Activated naive CD4-positive, alpha-beta T cell treated with anti-CD3 and anti-CD28 coated beads, Interleukin-2, amount 10 ng/mL, durations not matched to agents 7 days and 5 days (primary cell): ENCODE data around the gene PFKL.

Source experiments
- CTCF ChIA-PET: fragments of 350-600 bp; sonication (Branson Sonifier 250); formaldehyde crosslinking; loops from one replicate; lab custom pipeline; 2021; ENCODE audit warnings: antibody characterized with exemption; lab: Charles Lee
- DNase-seq: peaks from one replicate; pipeline ENCODE4 v3.0.0-alpha.2; 2020
- H3K27ac Mint-ChIP-seq: one replicate; pipeline ENCODE4 v1.8.0; 2021; ENCODE audit warnings: mild to moderate bottlenecking, moderate library complexity, mixed read lengths
- H3K27me3 Mint-ChIP-seq: one replicate; pipeline ENCODE4 v1.8.0; 2021; ENCODE audit warnings: mild to moderate bottlenecking, mixed read lengths
- H3K36me3 Mint-ChIP-seq: one replicate; pipeline ENCODE4 v1.8.0; 2021; ENCODE audit warnings: mixed read lengths
- H3K4me1 Mint-ChIP-seq: one replicate; pipeline ENCODE4 v1.8.0; 2021; ENCODE audit warnings: mixed read lengths
- H3K4me3 Mint-ChIP-seq: one replicate; pipeline ENCODE4 v1.8.0; 2021; ENCODE audit warnings: mild to moderate bottlenecking, moderate library complexity, mixed read lengths
- H3K9me3 Mint-ChIP-seq: one replicate; pipeline ENCODE4 v1.8.0; 2021; ENCODE audit warnings: mixed read lengths

Gene PFKL

DNA sequence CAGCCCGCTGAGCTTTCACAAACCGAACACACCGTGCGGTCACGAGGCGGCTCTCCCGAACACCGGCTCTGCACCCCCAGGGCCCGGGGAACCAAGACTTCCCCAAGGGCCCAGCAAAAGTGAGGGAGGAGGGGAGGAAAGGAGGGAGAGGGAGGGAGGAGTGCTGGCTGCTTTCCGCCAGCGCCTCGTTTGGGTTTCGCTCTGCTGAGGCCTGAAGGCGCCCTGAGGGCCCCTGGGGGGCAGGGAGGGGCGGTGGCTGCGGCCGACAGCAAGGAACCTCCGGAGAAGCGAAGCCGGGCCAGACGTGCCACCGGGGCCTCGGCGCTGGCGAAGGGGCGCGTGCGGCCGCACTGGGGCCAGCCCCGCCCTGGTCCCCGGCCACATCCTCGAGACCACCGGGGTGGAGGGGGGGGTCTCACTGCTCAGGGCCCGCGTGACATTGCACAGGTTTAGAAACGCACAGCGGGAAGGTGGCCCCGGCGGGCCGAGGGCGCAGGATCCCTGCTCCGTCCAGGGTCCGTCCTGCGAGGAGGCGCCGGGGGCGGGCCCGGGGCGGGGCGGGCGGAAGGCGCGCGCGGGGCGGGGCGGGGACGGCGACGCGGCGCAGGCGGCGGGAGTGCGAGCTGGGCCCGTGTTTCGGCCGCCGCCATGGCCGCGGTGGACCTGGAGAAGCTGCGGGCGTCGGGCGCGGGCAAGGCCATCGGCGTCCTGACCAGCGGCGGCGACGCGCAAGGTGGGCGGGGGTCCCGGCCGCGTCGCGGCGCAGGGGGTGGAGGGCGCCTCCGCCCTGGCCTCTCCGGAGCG lies at the start of gene PFKL:
Gene PFKL, plus strand, starts transcription at position 596 of the 804 bp plus-strand sequence. Its CDS starts 53 bp downstream, at position 649.
- peak; percentile 82 for DNase-seq
- Mint-ChIP-seq H3K4me1 (peaks cover 62% of the 10 kb centered on the region), H3K9me3 (no peaks in the 10 kb centered on the region), H3K4me3 (peak within 1 kb of the TSS; percentile 92), H3K36me3 (peaks cover 3% of the 10 kb centered on the region), H3K27ac (peak within 1 kb of the TSS; percentile 99), H3K27me3 (peaks cover 3% of the 10 kb centered on the region)
- CTCF ChIA-PET = interaction anchor here (0.6 kb wide), 1 partner anchor 177 kb away, joined by 3 read pairs; no protein-coding TSS in a partner anchor

GRCh38 chr21:44253832-44254710 lies 45.8 kb upstream of the PFKL start:
- peaks cover 46% of the 10 kb centered on the region for H3K27me3 Mint-ChIP-seq
- peak; percentile 19 for DNase-seq
- CTCF ChIA-PET = no interaction called here
- no peaks in the 10 kb centered on the region for H3K9me3 Mint-ChIP-seq
- H3K36me3 Mint-ChIP-seq = no peaks in the 10 kb centered on the region
- H3K4me3 Mint-ChIP-seq = no peak overlapping the region
- H3K27ac Mint-ChIP-seq = no peak overlapping the region
- H3K4me1 Mint-ChIP-seq = no peaks in the 10 kb centered on the region

DNA sequence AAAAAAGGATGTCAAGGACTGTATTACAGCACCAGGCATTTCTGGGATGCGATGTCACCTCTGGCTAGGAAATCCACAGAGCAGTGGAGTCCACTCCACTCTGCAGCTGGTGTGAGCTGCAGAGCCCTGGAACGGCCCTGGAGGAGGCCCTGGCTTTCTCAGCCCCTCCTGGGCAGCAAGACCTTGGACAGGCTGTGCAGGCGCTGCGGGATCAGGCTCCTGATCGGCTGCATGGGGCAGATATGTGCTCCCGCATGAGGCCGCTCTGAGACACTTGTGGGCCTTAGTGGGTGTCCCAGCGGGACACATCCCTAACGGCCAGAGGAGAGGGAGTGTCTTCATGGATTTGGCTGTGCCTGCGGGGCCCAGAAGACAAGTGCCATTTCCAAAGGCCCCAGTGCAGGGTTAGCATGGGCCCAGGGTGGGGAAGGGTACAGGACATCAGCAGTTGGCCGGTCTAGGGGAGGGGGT lies 44.3 kb upstream of the PFKL start:
- peak; percentile 3 for DNase-seq
- CTCF ChIA-PET = no interaction called here
- Mint-ChIP-seq H3K36me3 (no peaks in the 10 kb centered on the region), H3K27me3 (peaks cover 60% of the 10 kb centered on the region), H3K4me1 (no peaks in the 10 kb centered on the region), H3K9me3 (no peaks in the 10 kb centered on the region), H3K4me3 (no peak overlapping the region), H3K27ac (no peak overlapping the region)

GRCh38 chr21:44258056-44258725 lies 41.7 kb upstream of the PFKL start:
- H3K36me3 Mint-ChIP-seq = no peaks in the 10 kb centered on the region
- CTCF ChIA-PET = no interaction called here
- H3K4me3 Mint-ChIP-seq = no peak overlapping the region
- H3K4me1 Mint-ChIP-seq = no peaks in the 10 kb centered on the region
- no peaks in the 10 kb centered on the region for H3K9me3 Mint-ChIP-seq
- peaks cover 60% of the 10 kb centered on the region for H3K27me3 Mint-ChIP-seq
- DNase-seq = peak; percentile 8
- H3K27ac Mint-ChIP-seq = no peak overlapping the region

- Mint-ChIP-seq H3K27me3 (peaks cover 55% of the 10 kb centered on the region), H3K9me3 (no peaks in the 10 kb centered on the region), H3K27ac (no peak overlapping the region), H3K4me1 (no peaks in the 10 kb centered on the region), H3K4me3 (no peak overlapping the region), H3K36me3 (no peaks in the 10 kb centered on the region)
- CTCF ChIA-PET = interaction anchor here (0.8 kb wide), 1 partner anchor 39 kb away, joined by 3 read pairs; no protein-coding TSS in a partner anchor
- DNase-seq = peak; percentile 7
Observed at GRCh38 chr21:44259082-44259705, 40.7 kb upstream of the PFKL start.

DNA sequence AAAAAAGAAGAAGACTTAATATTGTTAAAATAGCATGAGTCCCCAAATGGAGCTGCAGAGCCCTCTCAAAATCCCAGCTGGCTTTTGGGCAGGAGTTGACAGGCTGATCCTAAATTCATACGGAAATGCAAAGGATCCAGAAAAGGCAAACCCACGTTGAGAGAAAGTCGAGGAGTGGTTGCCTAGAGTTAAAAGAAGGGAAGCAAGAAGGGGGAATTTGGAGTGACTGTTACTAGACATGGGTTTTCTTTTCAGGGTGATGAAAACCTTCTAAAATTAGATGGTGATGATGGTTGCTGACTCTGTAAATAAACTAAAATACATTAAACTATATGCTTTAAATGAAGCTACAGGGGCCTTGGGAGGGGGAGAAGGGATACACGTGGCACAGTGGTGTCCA lies 39.8 kb upstream of the PFKL start:
- CTCF ChIA-PET = interaction anchor here (0.8 kb wide), 1 partner anchor 38 kb away, joined by 3 read pairs; no protein-coding TSS in a partner anchor
- no peak overlapping the region for H3K27ac Mint-ChIP-seq
- H3K36me3 Mint-ChIP-seq = no peaks in the 10 kb centered on the region
- DNase-seq = peak; percentile 13
- no peaks in the 10 kb centered on the region for H3K4me1 Mint-ChIP-seq
- H3K27me3 Mint-ChIP-seq = peaks cover 46% of the 10 kb centered on the region
- no peak overlapping the region for H3K4me3 Mint-ChIP-seq
- H3K9me3 Mint-ChIP-seq = no peaks in the 10 kb centered on the region

DNA sequence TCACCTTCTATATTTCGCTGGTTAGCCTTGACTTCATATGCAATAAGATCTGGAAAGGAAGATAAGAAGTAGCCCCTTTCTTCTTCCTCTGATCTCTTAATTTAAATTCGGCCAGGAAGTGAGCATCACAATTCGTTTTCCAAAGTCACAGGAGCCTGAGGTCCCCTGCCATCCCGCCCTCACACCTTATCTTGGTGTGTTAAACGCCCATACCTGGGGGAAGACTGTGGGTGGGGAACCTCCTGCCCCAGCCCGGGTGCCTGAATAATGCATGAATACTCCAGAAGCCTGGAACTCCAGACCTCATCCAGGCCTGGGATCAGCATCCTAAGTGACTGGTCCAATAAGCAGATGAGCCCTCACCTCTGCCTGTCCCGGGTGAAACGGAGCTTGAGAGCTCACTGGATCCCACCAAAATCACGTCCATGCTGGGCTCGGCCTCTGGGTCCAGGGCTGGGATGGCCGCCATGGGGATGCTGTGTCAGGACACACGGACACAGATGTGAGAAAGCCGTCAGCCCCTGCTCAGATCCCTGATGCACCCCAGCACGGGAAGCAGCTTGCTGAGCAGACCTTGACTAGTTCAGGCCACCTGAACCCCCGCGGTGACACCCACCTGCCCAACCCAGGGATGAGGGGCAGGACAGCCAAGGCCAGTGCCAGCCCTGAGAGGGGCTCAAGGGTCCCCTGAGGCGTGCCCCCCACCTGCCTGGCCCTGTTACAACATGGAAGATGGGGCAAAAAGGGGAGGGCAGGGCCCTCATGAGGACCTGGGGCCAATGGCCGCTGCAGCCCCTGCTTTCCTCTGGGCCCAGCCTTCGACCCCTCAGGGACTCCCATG lies 38.8 kb upstream of the PFKL start:
- H3K4me3 Mint-ChIP-seq = no peak overlapping the region
- DNase-seq = peak; percentile 17
- peaks cover 37% of the 10 kb centered on the region for H3K27me3 Mint-ChIP-seq
- no peaks in the 10 kb centered on the region for H3K36me3 Mint-ChIP-seq
- CTCF ChIA-PET = interaction anchor here (0.6 kb wide), 1 partner anchor 196 kb away, joined by 3 read pairs; no protein-coding TSS in a partner anchor
- H3K4me1 Mint-ChIP-seq = no peaks in the 10 kb centered on the region
- no peaks in the 10 kb centered on the region for H3K9me3 Mint-ChIP-seq
- H3K27ac Mint-ChIP-seq = no peak overlapping the region

DNA sequence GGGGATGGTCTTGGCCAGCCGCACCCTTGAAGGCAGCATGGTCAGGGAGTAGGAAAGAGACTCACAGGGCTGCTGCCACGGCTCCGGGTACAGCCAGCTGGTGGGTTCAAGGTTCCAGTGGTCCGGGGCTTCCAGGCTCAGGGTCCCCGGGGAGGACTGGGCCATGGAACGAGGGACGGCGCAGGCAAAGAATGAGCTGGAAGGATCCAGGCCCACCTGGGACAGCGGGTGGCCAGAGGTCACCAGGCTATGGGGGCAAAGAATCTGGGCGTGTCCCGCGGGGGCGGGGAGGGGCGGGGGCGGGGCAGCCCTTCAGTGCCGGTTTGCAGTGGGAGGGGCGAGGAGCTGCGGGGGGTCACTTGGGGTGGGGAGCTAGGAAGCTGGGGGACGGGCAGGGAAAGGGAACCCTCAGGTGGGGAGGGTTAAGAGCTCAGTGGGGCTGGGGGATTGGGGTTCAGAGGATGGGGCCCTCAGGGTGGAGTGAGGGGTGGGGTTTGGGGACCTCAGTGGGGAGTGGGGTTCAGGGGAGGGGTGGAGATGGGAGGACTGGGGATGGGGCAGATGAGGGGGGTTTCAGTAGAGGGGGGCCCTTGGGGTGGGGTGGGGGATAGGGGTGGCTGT lies 38.1 kb upstream of the PFKL start, which contains the start of gene DNMT3L:
Gene DNMT3L, minus strand, starts transcription at position 223 of the 621 bp plus-strand sequence. CDS start 638 bp downstream, outside the sequence.
- H3K27me3 Mint-ChIP-seq = peaks cover 32% of the 10 kb centered on the region
- no peak within 1 kb of the TSS for H3K4me3 Mint-ChIP-seq
- CTCF ChIA-PET = no interaction called here
- no peaks in the 10 kb centered on the region for H3K9me3 Mint-ChIP-seq
- H3K36me3 Mint-ChIP-seq = no peaks in the 10 kb centered on the region
- peak; percentile 11 for DNase-seq
- no peak within 1 kb of the TSS for H3K27ac Mint-ChIP-seq
- no peaks in the 10 kb centered on the region for H3K4me1 Mint-ChIP-seq

DNA sequence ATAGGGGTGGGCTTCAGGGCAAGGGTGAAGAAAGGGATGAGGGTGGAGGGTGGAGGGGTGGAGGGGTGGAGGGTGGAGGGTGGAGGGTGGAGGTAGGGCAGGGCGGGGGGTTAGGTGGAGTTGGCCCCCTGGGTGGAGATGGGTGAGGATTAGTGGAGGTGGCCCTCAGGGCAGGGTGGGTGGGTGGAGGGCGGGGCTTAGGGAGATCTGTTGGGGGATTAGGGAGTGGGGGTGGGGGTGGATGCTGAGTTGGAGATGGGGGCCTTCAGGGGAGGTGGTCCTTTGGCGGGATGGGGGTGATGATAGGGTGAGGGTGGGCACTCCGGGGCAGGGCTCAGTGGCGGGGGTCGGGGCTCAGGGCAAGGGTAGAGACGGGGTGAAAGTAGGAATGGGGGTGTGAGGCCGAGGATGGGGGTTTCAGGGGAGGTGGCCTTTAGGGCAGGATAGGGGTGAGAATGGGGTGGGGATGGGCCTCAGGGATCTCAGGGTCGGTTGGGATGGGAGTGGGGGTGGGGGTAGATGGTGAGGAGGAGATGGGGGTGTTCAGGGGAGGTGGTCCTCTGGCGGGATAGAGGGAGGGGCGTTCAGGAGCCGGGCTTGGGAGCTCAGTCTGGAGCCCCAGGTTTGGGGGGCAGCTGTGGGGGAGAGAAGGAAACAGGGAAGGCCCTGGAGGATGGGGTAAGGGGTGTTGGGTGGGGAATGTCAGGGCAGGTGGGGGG lies 37.4 kb upstream of the PFKL start:
- H3K27ac Mint-ChIP-seq = no peak overlapping the region
- DNase-seq = peak; percentile 10
- peaks cover 30% of the 10 kb centered on the region for H3K27me3 Mint-ChIP-seq
- H3K36me3 Mint-ChIP-seq = no peaks in the 10 kb centered on the region
- no peaks in the 10 kb centered on the region for H3K9me3 Mint-ChIP-seq
- no peaks in the 10 kb centered on the region for H3K4me1 Mint-ChIP-seq
- H3K4me3 Mint-ChIP-seq = no peak overlapping the region
- CTCF ChIA-PET = no interaction called here

GRCh38 chr21:44263221-44263760 lies 36.6 kb upstream of the PFKL start:
- Mint-ChIP-seq H3K27ac (no peak overlapping the region), H3K9me3 (no peaks in the 10 kb centered on the region), H3K4me1 (no peaks in the 10 kb centered on the region), H3K36me3 (no peaks in the 10 kb centered on the region), H3K27me3 (peaks cover 26% of the 10 kb centered on the region), H3K4me3 (no peak overlapping the region)
- CTCF ChIA-PET = no interaction called here
- no peak for DNase-seq

GRCh38 chr21:44263768-44264167 lies 36.1 kb upstream of the PFKL start:
- H3K36me3 Mint-ChIP-seq = no peaks in the 10 kb centered on the region
- DNase-seq = no peak
- H3K27ac Mint-ChIP-seq = no peak overlapping the region
- no peaks in the 10 kb centered on the region for H3K9me3 Mint-ChIP-seq
- no peaks in the 10 kb centered on the region for H3K4me1 Mint-ChIP-seq
- H3K4me3 Mint-ChIP-seq = no peak overlapping the region
- CTCF ChIA-PET = no interaction called here
- peaks cover 21% of the 10 kb centered on the region for H3K27me3 Mint-ChIP-seq
